ENCODE data around the gene ATG2B. TPM values are rescaled to one million over a fixed set of nuclear protein-coding genes. Genes with fewer than 3 reads are reported as not detected.

ATG2B gene
- polyA plus RNA-seq, 4 donors: 3.8 to 32.0 (median 4.9) TPM

GRCh38 chr14:96399405-96399804 lies 36.3 kb upstream of the ATG2B start:
- Histone ChIP-seq H3K27ac (ENCODE audit: low read depth in 1 of 3, low read length in 2 of 3) (no peak overlapping the region), H3K4me3 (ENCODE audit: low read depth in 1 of 3, low read length in 3 of 3) (no peak overlapping the region), H3K36me3 (ENCODE audit: control insufficient read depth in 3 of 3, insufficient read depth in 2 of 3, low read depth in 1 of 3, low read length in 3 of 3) (no peaks in the 10 kb centered on the region), H3K27me3 (ENCODE audit: control insufficient read depth in 3 of 3, insufficient read depth in 3 of 3, low read length in 3 of 3) (no peaks in the 10 kb centered on the region), H3K9me3 (ENCODE audit: control insufficient read depth in 2 of 2, insufficient read depth in 1 of 2, low read depth in 1 of 2, low read length in 1 of 2) (no peaks in the 10 kb centered on the region), H3K4me1 (ENCODE audit: control insufficient read depth in 3 of 3, insufficient read depth in 2 of 3, low read depth in 1 of 3, low read length in 2 of 3) (no peaks in the 10 kb centered on the region)
- WGBS, 3 donors: 85 to 93% (median 91%) methylated on average over 9 of the region's 9 CpGs
- DNase-seq (no peak), FAIRE-seq (no peak)

GRCh38 chr14:96398921-96399320 lies 35.8 kb upstream of the ATG2B start:
- no peaks in the 10 kb centered on the region for H3K4me1 ChIP-seq (ENCODE audit: control insufficient read depth in 3 of 3, insufficient read depth in 2 of 3, low read depth in 1 of 3, low read length in 2 of 3)
- H3K4me3 ChIP-seq (ENCODE audit: low read depth in 1 of 3, low read length in 3 of 3): no peak overlapping the region
- 77 to 90% (median 82%) methylated on average over 5 of the region's 5 CpGs for WGBS, 3 donors
- no peaks in the 10 kb centered on the region for H3K36me3 ChIP-seq (ENCODE audit: control insufficient read depth in 3 of 3, insufficient read depth in 2 of 3, low read depth in 1 of 3, low read length in 3 of 3)
- no peaks in the 10 kb centered on the region for H3K27me3 ChIP-seq (ENCODE audit: control insufficient read depth in 3 of 3, insufficient read depth in 3 of 3, low read length in 3 of 3)
- no peaks in the 10 kb centered on the region for H3K9me3 ChIP-seq (ENCODE audit: control insufficient read depth in 2 of 2, insufficient read depth in 1 of 2, low read depth in 1 of 2, low read length in 1 of 2)
- DNase-seq: no peak
- no peak for FAIRE-seq
- no peak overlapping the region for H3K27ac ChIP-seq (ENCODE audit: low read depth in 1 of 3, low read length in 2 of 3)

GRCh38 chr14:96398432-96398831 lies 35.3 kb upstream of the ATG2B start:
- H3K4me3 ChIP-seq (ENCODE audit: low read depth in 1 of 3, low read length in 3 of 3): no peak overlapping the region
- H3K4me1 ChIP-seq (ENCODE audit: control insufficient read depth in 3 of 3, insufficient read depth in 2 of 3, low read depth in 1 of 3, low read length in 2 of 3): no peaks in the 10 kb centered on the region
- no peak for DNase-seq
- H3K27me3 ChIP-seq (ENCODE audit: control insufficient read depth in 3 of 3, insufficient read depth in 3 of 3, low read length in 3 of 3): no peaks in the 10 kb centered on the region
- no peak for FAIRE-seq
- no peaks in the 10 kb centered on the region for H3K36me3 ChIP-seq (ENCODE audit: control insufficient read depth in 3 of 3, insufficient read depth in 2 of 3, low read depth in 1 of 3, low read length in 3 of 3)
- H3K27ac ChIP-seq (ENCODE audit: low read depth in 1 of 3, low read length in 2 of 3): no peak overlapping the region
- no peaks in the 10 kb centered on the region for H3K9me3 ChIP-seq (ENCODE audit: control insufficient read depth in 2 of 2, insufficient read depth in 1 of 2, low read depth in 1 of 2, low read length in 1 of 2)
- WGBS, 3 donors: 89 to 94% (median 92%) methylated on average over 8 of the region's 8 CpGs

GRCh38 chr14:96394047-96394815 lies 31.1 kb upstream of the ATG2B start:
- FAIRE-seq (no peak), DNase-seq (no peak)
- Histone ChIP-seq H3K36me3 (ENCODE audit: control insufficient read depth in 3 of 3, insufficient read depth in 2 of 3, low read depth in 1 of 3, low read length in 3 of 3) (no peaks in the 10 kb centered on the region), H3K4me1 (ENCODE audit: control insufficient read depth in 3 of 3, insufficient read depth in 2 of 3, low read depth in 1 of 3, low read length in 2 of 3) (peaks cover 0 to 7% (median 0%) of the 10 kb centered on the region in 3 donors), H3K27me3 (ENCODE audit: control insufficient read depth in 3 of 3, insufficient read depth in 3 of 3, low read length in 3 of 3) (peaks cover 0 to 7% (median 0%) of the 10 kb centered on the region in 3 donors), H3K9me3 (ENCODE audit: control insufficient read depth in 2 of 2, insufficient read depth in 1 of 2, low read depth in 1 of 2, low read length in 1 of 2) (no peaks in the 10 kb centered on the region), H3K4me3 (ENCODE audit: low read depth in 1 of 3, low read length in 3 of 3) (no peak overlapping the region), H3K27ac (ENCODE audit: low read depth in 1 of 3, low read length in 2 of 3) (no peak overlapping the region)
- WGBS, 3 donors: 80 to 85% (median 83%) methylated on average over 7 of the region's 7 CpGs

- peaks cover 0 to 7% (median 0%) of the 10 kb centered on the region in 3 donors for H3K4me1 ChIP-seq (ENCODE audit: control insufficient read depth in 3 of 3, insufficient read depth in 2 of 3, low read depth in 1 of 3, low read length in 2 of 3)
- no peaks in the 10 kb centered on the region for H3K36me3 ChIP-seq (ENCODE audit: control insufficient read depth in 3 of 3, insufficient read depth in 2 of 3, low read depth in 1 of 3, low read length in 3 of 3)
- DNase-seq (peak in 1 of 2 donors; percentile 20), FAIRE-seq (no peak)
- no peak overlapping the region for H3K27ac ChIP-seq (ENCODE audit: low read depth in 1 of 3, low read length in 2 of 3)
- peaks cover 0 to 7% (median 0%) of the 10 kb centered on the region in 3 donors for H3K27me3 ChIP-seq (ENCODE audit: control insufficient read depth in 3 of 3, insufficient read depth in 3 of 3, low read length in 3 of 3)
- H3K9me3 ChIP-seq (ENCODE audit: control insufficient read depth in 2 of 2, insufficient read depth in 1 of 2, low read depth in 1 of 2, low read length in 1 of 2): no peaks in the 10 kb centered on the region
- no peak overlapping the region for H3K4me3 ChIP-seq (ENCODE audit: low read depth in 1 of 3, low read length in 3 of 3)
- WGBS, 3 donors: 73 to 83% (median 80%) methylated on average over 5 of the region's 5 CpGs
Measured at GRCh38 chr14:96393071-96393691, 30.0 kb upstream of the ATG2B start.

- Histone ChIP-seq H3K9me3 (ENCODE audit: control insufficient read depth in 2 of 2, insufficient read depth in 1 of 2, low read depth in 1 of 2, low read length in 1 of 2) (no peaks in the 10 kb centered on the region), H3K4me1 (ENCODE audit: control insufficient read depth in 3 of 3, insufficient read depth in 2 of 3, low read depth in 1 of 3, low read length in 2 of 3) (peaks cover 0 to 7% (median 0%) of the 10 kb centered on the region in 3 donors), H3K27ac (ENCODE audit: low read depth in 1 of 3, low read length in 2 of 3) (peak overlapping the region; percentile 28 to 80 (median 69)), H3K36me3 (ENCODE audit: control insufficient read depth in 3 of 3, insufficient read depth in 2 of 3, low read depth in 1 of 3, low read length in 3 of 3) (no peaks in the 10 kb centered on the region), H3K4me3 (ENCODE audit: low read depth in 1 of 3, low read length in 3 of 3) (peak overlapping the region; percentile 48 to 83 (median 80)), H3K27me3 (ENCODE audit: control insufficient read depth in 3 of 3, insufficient read depth in 3 of 3, low read length in 3 of 3) (peaks cover 0 to 7% (median 0%) of the 10 kb centered on the region in 3 donors)
- DNase-seq: peak; percentile 95 to 98
- 0 to 1% (median 0%) methylated on average over 48 to 79 of the region's 79 CpGs for WGBS, 3 donors
- no peak for FAIRE-seq
Measured at GRCh38 chr14:96391293-96392118, 28.4 kb upstream of the ATG2B start.

GRCh38 chr14:96390965-96391292 lies 27.8 kb upstream of the ATG2B start:
- 3% methylated on average over 13 of the region's 13 CpGs for WGBS, 3 donors
- Histone ChIP-seq H3K27me3 (ENCODE audit: control insufficient read depth in 3 of 3, insufficient read depth in 3 of 3, low read length in 3 of 3) (peaks cover 0 to 7% (median 0%) of the 10 kb centered on the region in 3 donors), H3K9me3 (ENCODE audit: control insufficient read depth in 2 of 2, insufficient read depth in 1 of 2, low read depth in 1 of 2, low read length in 1 of 2) (no peaks in the 10 kb centered on the region), H3K4me1 (ENCODE audit: control insufficient read depth in 3 of 3, insufficient read depth in 2 of 3, low read depth in 1 of 3, low read length in 2 of 3) (peaks cover 0 to 7% (median 0%) of the 10 kb centered on the region in 3 donors), H3K27ac (ENCODE audit: low read depth in 1 of 3, low read length in 2 of 3) (peak overlapping the region in 2 of 3 donors; percentile 28 to 80), H3K36me3 (ENCODE audit: control insufficient read depth in 3 of 3, insufficient read depth in 2 of 3, low read depth in 1 of 3, low read length in 3 of 3) (no peaks in the 10 kb centered on the region), H3K4me3 (ENCODE audit: low read depth in 1 of 3, low read length in 3 of 3) (peak overlapping the region in 2 of 3 donors; percentile 79 to 80)
- FAIRE-seq (no peak), DNase-seq (no peak)

- Histone ChIP-seq H3K4me1 (ENCODE audit: control insufficient read depth in 3 of 3, insufficient read depth in 2 of 3, low read depth in 1 of 3, low read length in 2 of 3) (no peaks in the 10 kb centered on the region), H3K9me3 (ENCODE audit: control insufficient read depth in 2 of 2, insufficient read depth in 1 of 2, low read depth in 1 of 2, low read length in 1 of 2) (no peaks in the 10 kb centered on the region), H3K36me3 (ENCODE audit: control insufficient read depth in 3 of 3, insufficient read depth in 2 of 3, low read depth in 1 of 3, low read length in 3 of 3) (peaks cover 0 to 7% (median 6%) of the 10 kb centered on the region in 3 donors), H3K4me3 (ENCODE audit: low read depth in 1 of 3, low read length in 3 of 3) (no peak overlapping the region), H3K27ac (ENCODE audit: low read depth in 1 of 3, low read length in 2 of 3) (no peak overlapping the region), H3K27me3 (ENCODE audit: control insufficient read depth in 3 of 3, insufficient read depth in 3 of 3, low read length in 3 of 3) (no peaks in the 10 kb centered on the region)
- 90 to 95% (median 93%) methylated on average over 3 of the region's 3 CpGs for WGBS, 3 donors
- DNase-seq (no peak), FAIRE-seq (no peak)
Measured at GRCh38 chr14:96385385-96385784, 22.2 kb upstream of the ATG2B start.

Data from small intestine (tissue), 7 donors.